Neutrophil (primary cell): Measurements from ENCODE around the gene SLC28A3.

Source experiments
- H3K27ac ChIP-seq: fragments of 200-600 bp; sonication (generic); 2 replicates; pipeline ENCODE4 v1.5.1; 2016; ENCODE audit warnings: mild to moderate bottlenecking, moderate library complexity
- H3K27me3 ChIP-seq: fragments of 200-600 bp; sonication (generic); 2 replicates; pipeline ENCODE4 v1.6.0; 2016; ENCODE audit warnings: mild to moderate bottlenecking
- H3K36me3 ChIP-seq: fragments of 200-600 bp; sonication (generic); 2 replicates; pipeline ENCODE4 v1.5.1; 2017
- H3K4me1 ChIP-seq, 2 experiments: fragments of 200-600 bp in 1 of 2; sonication (generic) in 1 of 2; 1 replicate in 1 of 2; 2 replicates in 1 of 2; pipeline versions ENCODE4 v1.5.1 to v1.6.1; 2013 to 2016; ENCODE audit warnings: low read depth in 1 of 2, low read length in 1 of 2, mild to moderate bottlenecking in 1 of 2, moderate library complexity in 1 of 2; ENCODE audit not compliant: control insufficient read depth in 1 of 2, insufficient read depth in 1 of 2
- H3K4me3 ChIP-seq, 2 experiments: fragments of 200-600 bp in 1 of 2; sonication (generic) in 1 of 2; 1 replicate in 1 of 2; 2 replicates in 1 of 2; pipeline ENCODE4 v1.5.1; 2013 to 2016; ENCODE audit warnings: low read depth in 1 of 2, low read length in 1 of 2, mild to moderate bottlenecking in 1 of 2, moderate library complexity in 1 of 2
- H3K9me3 ChIP-seq: fragments of 200-600 bp; sonication (generic); 2 replicates; pipeline ENCODE4 v1.5.1; 2016
- TF ChIP-seq, protein P1 (sequence below): fragments of 200-600 bp; sonication (generic); IDR thresholded peaks from 2 replicates; pipeline ENCODE4 v1.5.1; 2016; ENCODE audit warnings: antibody characterized with exemption

SLC28A3 gene

DNA sequence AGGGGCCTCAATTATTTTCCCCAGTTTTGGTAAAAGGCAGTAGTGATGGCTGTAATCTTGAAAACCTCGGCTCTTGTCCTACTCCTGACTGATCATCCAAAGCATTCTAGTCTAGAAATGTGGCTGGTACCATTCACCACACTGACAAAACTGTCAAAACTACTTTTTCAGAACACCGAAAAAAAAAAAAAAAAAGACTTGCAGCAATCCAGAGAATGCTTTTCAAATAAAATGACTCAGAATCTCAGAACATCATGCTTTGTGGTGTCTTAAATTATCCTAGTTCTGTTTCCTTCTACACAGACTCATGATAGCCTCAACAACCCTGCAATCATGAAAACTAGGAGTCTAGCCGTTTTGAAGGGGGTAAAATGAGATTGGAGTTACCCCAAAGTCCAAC, 13.4 kb downstream of the SLC28A3 start:
- no peaks in the 10 kb centered on the region for H3K27me3 ChIP-seq
- no peak overlapping the region for H3K4me3 ChIP-seq
- TF ChIP-seq, protein P1, sequence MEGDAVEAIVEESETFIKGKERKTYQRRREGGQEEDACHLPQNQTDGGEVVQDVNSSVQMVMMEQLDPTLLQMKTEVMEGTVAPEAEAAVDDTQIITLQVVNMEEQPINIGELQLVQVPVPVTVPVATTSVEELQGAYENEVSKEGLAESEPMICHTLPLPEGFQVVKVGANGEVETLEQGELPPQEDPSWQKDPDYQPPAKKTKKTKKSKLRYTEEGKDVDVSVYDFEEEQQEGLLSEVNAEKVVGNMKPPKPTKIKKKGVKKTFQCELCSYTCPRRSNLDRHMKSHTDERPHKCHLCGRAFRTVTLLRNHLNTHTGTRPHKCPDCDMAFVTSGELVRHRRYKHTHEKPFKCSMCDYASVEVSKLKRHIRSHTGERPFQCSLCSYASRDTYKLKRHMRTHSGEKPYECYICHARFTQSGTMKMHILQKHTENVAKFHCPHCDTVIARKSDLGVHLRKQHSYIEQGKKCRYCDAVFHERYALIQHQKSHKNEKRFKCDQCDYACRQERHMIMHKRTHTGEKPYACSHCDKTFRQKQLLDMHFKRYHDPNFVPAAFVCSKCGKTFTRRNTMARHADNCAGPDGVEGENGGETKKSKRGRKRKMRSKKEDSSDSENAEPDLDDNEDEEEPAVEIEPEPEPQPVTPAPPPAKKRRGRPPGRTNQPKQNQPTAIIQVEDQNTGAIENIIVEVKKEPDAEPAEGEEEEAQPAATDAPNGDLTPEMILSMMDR = no peak
- H3K27ac ChIP-seq = no peak overlapping the region
- no peaks in the 10 kb centered on the region for H3K9me3 ChIP-seq
- H3K36me3 ChIP-seq = no peaks in the 10 kb centered on the region
- peaks cover 57 to 62% of the 10 kb centered on the region in 2 experiments for H3K4me1 ChIP-seq

DNA sequence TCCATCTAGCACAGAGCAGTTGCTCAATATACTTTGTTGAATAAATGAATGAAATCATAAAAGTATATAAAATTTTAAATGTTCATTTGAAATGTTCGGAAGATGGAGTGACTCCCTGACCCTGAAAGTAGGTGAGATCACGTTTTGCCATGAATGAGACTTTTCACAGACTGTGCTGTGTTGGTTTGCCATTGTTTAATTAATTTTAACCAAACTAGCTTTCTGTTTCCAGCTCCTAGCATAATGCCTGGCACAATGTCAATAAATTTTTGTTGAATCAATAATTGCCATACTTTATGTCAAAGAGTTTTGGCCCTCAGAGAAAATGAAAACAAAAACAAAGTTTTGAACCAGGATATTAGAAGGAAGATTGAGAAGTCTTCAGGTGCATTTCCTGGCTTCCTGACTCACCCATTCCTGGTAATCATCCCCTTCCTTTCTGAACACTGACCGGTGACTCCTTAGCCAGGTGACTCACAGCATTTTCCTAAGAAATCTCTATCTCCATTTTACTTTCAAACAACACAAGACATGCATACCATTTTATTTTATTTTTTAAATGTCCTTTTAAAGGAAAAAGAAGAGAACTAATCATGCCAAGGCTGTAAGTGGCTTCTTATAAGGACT, 15.1 kb downstream of the SLC28A3 start:
- Histone ChIP-seq H3K4me3 (no peak overlapping the region), H3K36me3 (no peaks in the 10 kb centered on the region), H3K4me1 (peaks cover 41 to 46% of the 10 kb centered on the region in 2 experiments), H3K27ac (peak overlapping the region; percentile 85), H3K9me3 (no peaks in the 10 kb centered on the region), H3K27me3 (no peaks in the 10 kb centered on the region)
- TF ChIP-seq, protein P1 = no peak

DNA sequence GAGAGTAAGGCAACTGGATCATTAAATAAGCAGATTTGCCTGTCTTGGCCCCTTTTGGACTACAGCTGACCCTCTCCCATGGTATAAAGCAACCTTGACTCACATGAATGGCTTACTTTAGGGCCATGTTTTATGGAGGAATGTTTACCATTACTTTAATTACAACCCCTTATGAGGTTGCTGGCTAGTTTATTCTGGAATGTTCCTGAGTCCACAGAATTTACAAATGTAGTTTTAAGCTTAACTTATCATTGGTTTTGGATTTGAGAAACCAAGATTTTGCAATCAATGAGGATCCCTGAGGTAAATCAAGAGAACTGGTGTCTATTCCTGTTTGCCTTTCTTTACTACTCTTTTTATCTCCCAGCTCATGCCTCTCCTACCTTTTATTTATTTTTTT, 15.7 kb downstream of the SLC28A3 start:
- Histone ChIP-seq H3K9me3 (no peaks in the 10 kb centered on the region), H3K27me3 (no peaks in the 10 kb centered on the region), H3K27ac (peak overlapping the region; percentile 85), H3K4me3 (no peak overlapping the region), H3K36me3 (no peaks in the 10 kb centered on the region), H3K4me1 (peaks cover 37 to 40% of the 10 kb centered on the region in 2 experiments)
- TF ChIP-seq, protein P1 = no peak

DNA sequence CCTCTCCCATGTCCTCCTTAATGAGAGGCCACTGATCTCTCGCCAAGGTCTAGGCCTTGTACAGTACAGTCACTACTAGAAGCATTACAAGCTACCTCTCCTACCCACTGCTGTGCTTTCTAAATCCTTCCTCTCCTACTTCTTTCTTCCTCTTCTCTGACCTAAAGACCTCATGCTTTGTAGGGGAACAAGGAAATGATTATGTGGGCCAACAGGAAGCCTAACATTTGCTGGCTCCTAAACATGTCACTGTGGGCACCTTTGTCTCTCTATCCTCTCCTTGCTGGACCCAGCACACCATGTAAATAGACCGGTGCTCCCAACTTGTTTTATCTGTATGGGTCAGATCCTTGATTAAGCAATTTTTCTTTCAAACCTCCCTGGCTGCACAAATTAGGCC, 16.7 kb downstream of the SLC28A3 start:
- Histone ChIP-seq H3K9me3 (no peaks in the 10 kb centered on the region), H3K36me3 (no peaks in the 10 kb centered on the region), H3K27ac (peak overlapping the region; percentile 85), H3K27me3 (no peaks in the 10 kb centered on the region), H3K4me1 (peaks cover 35 to 37% of the 10 kb centered on the region in 2 experiments), H3K4me3 (peak overlapping the region; percentile 10 to 12)
- TF ChIP-seq, protein P1 = no peak

DNA sequence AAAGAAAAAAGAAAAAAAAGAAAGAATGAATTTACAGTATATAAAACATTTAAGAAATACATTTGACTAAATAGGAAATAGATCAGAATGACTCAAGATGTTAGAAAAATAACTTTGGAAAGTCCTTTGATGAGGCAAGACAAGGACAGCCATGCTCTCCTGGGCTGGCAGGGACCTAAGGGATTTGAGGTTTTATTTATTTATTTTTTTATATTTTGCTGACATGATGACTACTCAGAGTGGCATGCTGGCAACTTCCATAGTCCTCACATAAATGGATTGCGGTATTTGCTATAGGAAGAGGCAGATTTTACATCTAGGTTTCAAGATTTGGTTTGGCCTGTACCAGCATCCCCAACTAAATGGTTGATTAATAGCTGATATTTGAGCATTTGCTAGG, 17.7 kb downstream of the SLC28A3 start:
- Histone ChIP-seq H3K4me3 (no peak overlapping the region), H3K4me1 (peaks cover 35 to 37% of the 10 kb centered on the region in 2 experiments), H3K27me3 (no peaks in the 10 kb centered on the region), H3K27ac (peak overlapping the region; percentile 85), H3K9me3 (no peaks in the 10 kb centered on the region), H3K36me3 (no peaks in the 10 kb centered on the region)
- TF ChIP-seq, protein P1 = no peak
